KMS-11 (cell line): ENCODE results near the gene TCIRG1.

Source experiments
- H2AFZ ChIP-seq: fragments of 200-600 bp; sonication (generic); 2 replicates; pipeline ENCODE4 v1.6.1; 2016; ENCODE audit warnings: antibody characterized with exemption, mixed run types, low read depth
- H3K27ac ChIP-seq: fragments of 200-600 bp; sonication (generic); 2 replicates; pipeline ENCODE4 v1.6.1; 2016; ENCODE audit warnings: mild to moderate bottlenecking, mixed run types
- H3K27me3 ChIP-seq: fragments of 200-600 bp; sonication (generic); 2 replicates; pipeline ENCODE4 v1.6.1; 2017; ENCODE audit warnings: mild to moderate bottlenecking, low read depth, mixed run types, moderate library complexity; ENCODE audit not compliant: insufficient read depth
- H3K36me3 ChIP-seq: fragments of 200-600 bp; sonication (generic); 2 replicates; pipeline ENCODE4 v1.6.1; 2017; ENCODE audit warnings: mild to moderate bottlenecking, mixed run types; ENCODE audit not compliant: insufficient read depth
- H3K4me1 ChIP-seq: fragments of 200-600 bp; sonication (generic); 2 replicates; pipeline ENCODE4 v1.6.1; 2016; ENCODE audit warnings: mild to moderate bottlenecking, low read depth, mixed run types; ENCODE audit not compliant: poor library complexity, severe bottlenecking
- H3K4me2 ChIP-seq: fragments of 200-600 bp; sonication (generic); 2 replicates; pipeline ENCODE4 v1.7.0; 2016; ENCODE audit warnings: mild to moderate bottlenecking, mixed run types
- H3K4me3 ChIP-seq: fragments of 200-600 bp; sonication (generic); IDR thresholded peaks from 2 replicates; pipeline ENCODE4 v1.6.1; 2017; ENCODE audit warnings: low read depth, low read length, mixed read lengths; ENCODE audit not compliant: insufficient read depth
- H3K79me2 ChIP-seq: fragments of 200-600 bp; sonication (generic); 2 replicates; pipeline ENCODE4 v1.6.1; 2016; ENCODE audit warnings: low read depth, mixed run types; ENCODE audit not compliant: insufficient read depth
- H3K9ac ChIP-seq: fragments of 200-600 bp; sonication (generic); 2 replicates; pipeline ENCODE4 v1.6.1; 2016; ENCODE audit warnings: mild to moderate bottlenecking, mixed run types
- H4K20me1 ChIP-seq: fragments of 200-600 bp; sonication (generic); 2 replicates; pipeline ENCODE4 v1.6.1; 2016; ENCODE audit warnings: mild to moderate bottlenecking, mixed run types; ENCODE audit not compliant: insufficient read depth
- CTCF ChIP-seq: fragments of 200-600 bp; sonication (generic); conservative IDR thresholded peaks from 2 replicates; pipeline ENCODE4 v1.6.1; 2017; ENCODE audit warnings: low read depth, mild to moderate bottlenecking, antibody characterized with exemption, low read length, moderate library complexity, mixed read lengths

TCIRG1 gene

GRCh38 chr11:68065841-68066240 lies 27.0 kb downstream of the TCIRG1 start:
- no peak overlapping the region for H3K4me2 ChIP-seq
- no peaks in the 10 kb centered on the region for H3K4me1 ChIP-seq
- H3K79me2 ChIP-seq, result no peaks in the 10 kb centered on the region
- no peaks in the 10 kb centered on the region for H4K20me1 ChIP-seq
- H2AFZ ChIP-seq, result no peak overlapping the region
- no peak overlapping the region for H3K27ac ChIP-seq
- H3K27me3 ChIP-seq, result no peaks in the 10 kb centered on the region
- no peak overlapping the region for H3K9ac ChIP-seq
- no peak overlapping the region for H3K4me3 ChIP-seq
- H3K36me3 ChIP-seq, result peaks cover 3% of the 10 kb centered on the region; the same call in 1 of the 2 replicates
- no peak for TF ChIP-seq CTCF

- H3K27me3 ChIP-seq, result no peaks in the 10 kb centered on the region
- no peak overlapping the region for H2AFZ ChIP-seq
- no peak overlapping the region for H3K9ac ChIP-seq
- no peak overlapping the region for H3K4me2 ChIP-seq
- H3K4me3 ChIP-seq, result no peak overlapping the region
- H3K79me2 ChIP-seq, result no peaks in the 10 kb centered on the region
- no peak for TF ChIP-seq CTCF
- H4K20me1 ChIP-seq, result no peaks in the 10 kb centered on the region
- H3K36me3 ChIP-seq, result no peaks in the 10 kb centered on the region
- H3K4me1 ChIP-seq, result no peaks in the 10 kb centered on the region
- H3K27ac ChIP-seq, result no peak overlapping the region
Measured at GRCh38 chr11:68066742-68067141, 27.9 kb downstream of the TCIRG1 start.

- H3K36me3 ChIP-seq, result no peaks in the 10 kb centered on the region
- H3K27me3 ChIP-seq, result no peaks in the 10 kb centered on the region
- no peak for TF ChIP-seq CTCF
Measured at GRCh38 chr11:68067991-68068390, 29.2 kb downstream of the TCIRG1 start.

GRCh38 chr11:68071281-68072048 lies 32.6 kb downstream of the TCIRG1 start:
- no peak overlapping the region for H2AFZ ChIP-seq
- no peak overlapping the region for H3K9ac ChIP-seq
- H3K4me1 ChIP-seq, result no peaks in the 10 kb centered on the region
- H3K27ac ChIP-seq, result no peak overlapping the region
- no peak overlapping the region for H3K4me3 ChIP-seq
- H3K79me2 ChIP-seq, result no peaks in the 10 kb centered on the region
- no peak overlapping the region for H3K4me2 ChIP-seq
- H4K20me1 ChIP-seq, result no peaks in the 10 kb centered on the region
- TF ChIP-seq CTCF, result no peak
- no peaks in the 10 kb centered on the region for H3K27me3 ChIP-seq
- H3K36me3 ChIP-seq, result no peaks in the 10 kb centered on the region

More at GRCh38 chr11:68067991-68068390, 29.2 kb downstream of the TCIRG1 start:
- H3K9ac ChIP-seq, result no peak overlapping the region
- H3K4me1 ChIP-seq, result no peaks in the 10 kb centered on the region
- no peaks in the 10 kb centered on the region for H4K20me1 ChIP-seq
- no peak overlapping the region for H3K27ac ChIP-seq
- no peak overlapping the region for H3K4me3 ChIP-seq
- no peak overlapping the region for H3K4me2 ChIP-seq
- no peak overlapping the region for H2AFZ ChIP-seq
- no peaks in the 10 kb centered on the region for H3K79me2 ChIP-seq
